Uterus (tissue), 2 donors: ENCODE results near the gene RAPH1.
"Not testable (repeated sequence)": the region's sequence is repeated elsewhere in the genome, so short reads cannot be mapped to it uniquely, and the experiment has no call there.

Experiments used
- CTCF ChIP-seq, 4 experiments: fragments of 200-600 bp in 2 of 4; fragments of 450-650 bp in 2 of 4; sonication (generic) in 2 of 4; IDR thresholded peaks; one replicate each; pipeline ENCODE4 v1.5.1; 2016 to 2019; ENCODE audit warnings: antibody characterized with exemption in 4 of 4, mild to moderate bottlenecking in 2 of 4, moderate library complexity in 1 of 4
- POLR2A ChIP-seq, 2 donors: fragments of 450-650 bp; IDR thresholded peaks; one replicate each; pipeline ENCODE4 v1.6.1; 2016; ENCODE audit warnings: antibody characterized with exemption in 2 of 2, mild to moderate bottlenecking in 1 of 2, moderate library complexity in 1 of 2

GRCh38 chr2:203388153-203388552, 146.9 kb downstream of the RAPH1 start:
- not testable (repeated sequence) for TF ChIP-seq POLR2A, CTCF (IDR thresholded peaks at IDR 0.05)
